Pulmonary artery endothelial cell (primary cell): ENCODE measurements around the gene CXCL9. TPM values are rescaled to one million over a fixed set of nuclear protein-coding genes. Genes with fewer than 3 reads are reported as not detected.
"Not testable (repeated sequence)": the region's sequence is repeated elsewhere in the genome, so short reads cannot be mapped to it uniquely, and the experiment has no call there.

ENCODE experiments used
- DNase-seq: peaks from one replicate; pipeline ENCODE4 v3.0.0-alpha.2; 2011; ENCODE audit warnings: low read depth, low spot score
- total RNA-seq: library from RNA; depleted of rRNA; stranded (reverse); fragments of >200 nt; gene quantifications from 2 replicates; pipeline ENCODE4 v1.2.3, GENCODE V29; 2014

CXCL9 gene
- total RNA-seq, 1 donor from 2014 or later: not detected

GRCh38 chr4:75962072-75962471 lies 45.2 kb downstream of the CXCL9 start:
- not testable (repeated sequence) for DNase-seq

- not testable (repeated sequence) for DNase-seq
Measured at GRCh38 chr4:75958546-75958945, 48.8 kb downstream of the CXCL9 start.

GRCh38 chr4:75954811-75955210 lies 52.5 kb downstream of the CXCL9 start:
- DNase-seq: not testable (repeated sequence)

GRCh38 chr4:75953509-75953908 lies 53.8 kb downstream of the CXCL9 start:
- DNase-seq: no peak

Other genes with a start within 250 kb of the CXCL9 start
- gene PPEF2, start 105.1 kb downstream of the CXCL9 start, total RNA-seq: not detected in 2 replicates
- gene NAAA, start 66.5 kb downstream of the CXCL9 start, total RNA-seq: 20.1 and 23.2 TPM in 2 replicates
- gene SDAD1, start 16.6 kb downstream of the CXCL9 start, total RNA-seq: 24.4 and 26.3 TPM in 2 replicates
- gene CXCL10, start 16.0 kb upstream of the CXCL9 start, total RNA-seq: 0.28 and 0.33 TPM in 2 replicates
- 1.9 and 2.6 TPM in 2 replicates for gene CXCL11, start 28.6 kb upstream of the CXCL9 start, total RNA-seq
- 0.07 TPM in 1 of 2 replicates, not detected in the other for gene ART3, start 67.2 kb upstream of the CXCL9 start, total RNA-seq
- 61.2 and 72.6 TPM in 2 replicates for gene NUP54, start 140.9 kb upstream of the CXCL9 start, total RNA-seq
- 171 and 193 TPM in 2 replicates for gene SCARB2, start 206.3 kb upstream of the CXCL9 start, total RNA-seq
- under 0.01 and 0.33 TPM in 2 replicates for gene FAM47E, start 244.2 kb upstream of the CXCL9 start, total RNA-seq